HEK293T (cell line): ENCODE data around the gene TASOR2.

ENCODE experiments used
- CTCF ChIA-PET: fragments of 350-600 bp; formaldehyde crosslinking; extraction: SDS; loops from one replicate; lab custom pipeline; 2021; ENCODE audit warnings: antibody characterized with exemption, inconsistent platforms; lab: Yijun Ruan, JAX
- POLR2A ChIA-PET: fragments of 350-600 bp; formaldehyde crosslinking; extraction: SDS; loops from one replicate; lab custom pipeline; 2020; ENCODE audit warnings: antibody characterized with exemption, inconsistent platforms; lab: Yijun Ruan, JAX
- DNase-seq: peaks from one replicate; pipeline ENCODE4 v3.0.0; 2012; ENCODE audit warnings: mixed read lengths; ENCODE audit errors: extremely low spot score
- ARNT ChIP-seq: fragments of 450-650 bp; IDR thresholded peaks from 2 replicates; pipeline ENCODE4 v1.6.1; 2017; ENCODE audit warnings: mild to moderate bottlenecking
- BHLHE40 ChIP-seq: fragments of 450-650 bp; IDR thresholded peaks from 2 replicates; pipeline ENCODE4 v1.6.1; 2016; ENCODE audit warnings: mild to moderate bottlenecking, moderate library complexity, borderline replicate concordance
- CTBP1 ChIP-seq: fragments of 450-650 bp; IDR thresholded peaks from 2 replicates; pipeline ENCODE4 v1.6.1; 2016; ENCODE audit warnings: borderline replicate concordance
- ELF4 ChIP-seq: fragments of 450-650 bp; IDR thresholded peaks from 2 replicates; pipeline ENCODE4 v1.6.1; 2017; ENCODE audit warnings: antibody characterized with exemption
- FOXA1 ChIP-seq: fragments of 450-650 bp; IDR thresholded peaks from 2 replicates; pipeline ENCODE4 v1.6.1; 2016; ENCODE audit warnings: mild to moderate bottlenecking
- FOXK2 ChIP-seq: fragments of 450-650 bp; IDR thresholded peaks from 2 replicates; pipeline ENCODE4 v1.6.1; 2016; ENCODE audit warnings: mild to moderate bottlenecking
- FOXM1 ChIP-seq: fragments of 450-650 bp; IDR thresholded peaks from 2 replicates; pipeline ENCODE4 v1.6.1; 2017; ENCODE audit warnings: mild to moderate bottlenecking, borderline replicate concordance
- HDGF ChIP-seq: fragments of 450-650 bp; IDR thresholded peaks from 2 replicates; pipeline ENCODE4 v1.6.1; 2017; ENCODE audit warnings: antibody characterized with exemption, borderline replicate concordance
- L3MBTL2 ChIP-seq: fragments of 450-650 bp; conservative IDR thresholded peaks from 2 replicates; pipeline ENCODE4 v1.6.1; 2016; ENCODE audit warnings: mild to moderate bottlenecking
- LEF1 ChIP-seq: fragments of 450-650 bp; IDR thresholded peaks from 2 replicates; pipeline ENCODE4 v1.6.1; 2017; ENCODE audit warnings: mild to moderate bottlenecking, borderline replicate concordance
- NFRKB ChIP-seq: fragments of 450-650 bp; IDR thresholded peaks from 2 replicates; pipeline ENCODE4 v1.6.1; 2016; ENCODE audit warnings: mild to moderate bottlenecking, moderate library complexity
- SP1 ChIP-seq: fragments of 450-650 bp; IDR thresholded peaks from 2 replicates; pipeline ENCODE4 v1.6.1; 2017
- SUZ12 ChIP-seq: fragments of 450-650 bp; IDR thresholded peaks from 2 replicates; pipeline ENCODE4 v1.6.1; 2016; ENCODE audit warnings: mild to moderate bottlenecking
- TARDBP ChIP-seq: fragments of 450-650 bp; IDR thresholded peaks from 2 replicates; pipeline ENCODE4 v1.6.1; 2016
- ZNF384 ChIP-seq: fragments of 450-650 bp; IDR thresholded peaks from 2 replicates; pipeline ENCODE4 v1.6.1; 2016
- TF ChIP-seq, protein P1 (sequence below): fragments of 450-650 bp; IDR thresholded peaks from 2 replicates; pipeline ENCODE4 v1.6.1; 2016

Gene TASOR2

DNA sequence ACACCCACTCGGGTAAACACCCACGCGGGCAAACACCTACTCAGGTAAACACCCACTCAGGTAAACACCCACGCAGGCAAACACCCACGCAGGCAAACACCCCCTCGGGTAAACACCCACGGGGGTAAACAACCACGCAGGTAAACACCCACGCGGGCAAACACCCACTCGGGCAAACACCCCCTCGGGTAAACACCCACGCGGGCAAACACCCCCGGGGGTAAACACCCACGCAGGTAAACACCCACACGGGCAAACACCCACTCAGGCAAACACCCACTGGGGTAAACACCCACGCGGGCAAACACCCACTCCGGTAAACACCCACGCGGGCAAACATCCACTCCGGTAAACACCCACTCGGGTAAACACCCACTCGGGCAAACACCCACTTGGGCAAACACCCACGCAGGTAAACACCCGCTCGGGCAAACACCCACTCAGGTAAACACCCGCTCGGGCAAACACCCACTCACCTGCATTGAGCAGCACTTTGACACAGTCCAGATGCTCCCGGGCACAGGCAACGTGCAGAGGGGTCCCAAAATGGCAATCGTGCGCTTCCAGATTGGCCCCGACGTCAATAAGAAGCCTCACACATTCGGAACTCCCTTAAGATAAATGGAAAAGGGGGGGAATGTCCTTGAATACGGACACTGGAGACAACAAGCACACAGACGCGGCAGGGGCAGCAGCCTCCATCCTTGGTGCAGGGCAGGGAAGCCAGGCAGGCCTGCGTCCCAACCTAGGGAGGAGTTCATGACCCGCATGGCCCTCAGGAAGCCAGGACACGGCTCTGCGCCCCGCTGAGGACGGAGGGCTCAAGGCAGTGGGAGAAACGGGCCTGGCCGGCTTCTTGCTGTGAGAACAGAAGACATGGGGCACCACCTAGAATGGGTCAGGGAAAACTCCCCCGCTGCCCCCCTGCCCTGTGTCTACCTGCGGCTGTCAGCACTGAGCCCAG is 35.9 kb upstream of the TASOR2 start:
- POLR2A ChIA-PET = no interaction called here

DNA sequence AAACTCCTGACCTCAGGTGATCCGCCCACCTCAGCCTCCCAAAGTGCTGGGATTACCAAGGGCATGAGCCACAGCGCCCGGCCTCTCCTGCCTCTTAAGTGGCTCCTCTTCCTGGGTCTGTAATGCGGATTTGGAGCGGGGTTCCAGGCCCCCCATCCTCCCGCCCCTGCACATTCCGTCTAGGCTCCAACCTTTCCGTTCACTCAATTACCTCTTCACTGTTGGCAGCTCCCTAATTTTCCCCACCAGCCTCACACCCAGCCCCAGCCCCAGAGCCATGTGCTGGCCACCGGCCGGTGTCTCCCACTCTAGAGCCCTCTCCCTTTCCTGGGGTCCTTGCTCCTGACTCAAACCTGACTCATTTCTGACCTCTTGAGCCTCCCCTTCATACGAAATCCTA is 34.9 kb upstream of the TASOR2 start:
- no peak for DNase-seq

More for the DNA sequence above, 35.9 kb upstream of the TASOR2 start:
- TF ChIP-seq L3MBTL2 (no peak), FOXM1 (no peak), BHLHE40 (no peak), TARDBP (no peak), SP1 (no peak), FOXK2 (no peak), ZNF384 (no peak), CTBP1 (no peak), FOXA1 (no peak), ELF4 (no peak), SUZ12 (no peak), LEF1 (no peak), HDGF (no peak), ARNT (no peak)
- TF ChIP-seq, protein P1, sequence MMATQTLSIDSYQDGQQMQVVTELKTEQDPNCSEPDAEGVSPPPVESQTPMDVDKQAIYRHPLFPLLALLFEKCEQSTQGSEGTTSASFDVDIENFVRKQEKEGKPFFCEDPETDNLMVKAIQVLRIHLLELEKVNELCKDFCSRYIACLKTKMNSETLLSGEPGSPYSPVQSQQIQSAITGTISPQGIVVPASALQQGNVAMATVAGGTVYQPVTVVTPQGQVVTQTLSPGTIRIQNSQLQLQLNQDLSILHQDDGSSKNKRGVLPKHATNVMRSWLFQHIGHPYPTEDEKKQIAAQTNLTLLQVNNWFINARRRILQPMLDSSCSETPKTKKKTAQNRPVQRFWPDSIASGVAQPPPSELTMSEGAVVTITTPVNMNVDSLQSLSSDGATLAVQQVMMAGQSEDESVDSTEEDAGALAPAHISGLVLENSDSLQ = no peak
- no peak for DNase-seq
- CTCF ChIA-PET = no interaction called here

DNA sequence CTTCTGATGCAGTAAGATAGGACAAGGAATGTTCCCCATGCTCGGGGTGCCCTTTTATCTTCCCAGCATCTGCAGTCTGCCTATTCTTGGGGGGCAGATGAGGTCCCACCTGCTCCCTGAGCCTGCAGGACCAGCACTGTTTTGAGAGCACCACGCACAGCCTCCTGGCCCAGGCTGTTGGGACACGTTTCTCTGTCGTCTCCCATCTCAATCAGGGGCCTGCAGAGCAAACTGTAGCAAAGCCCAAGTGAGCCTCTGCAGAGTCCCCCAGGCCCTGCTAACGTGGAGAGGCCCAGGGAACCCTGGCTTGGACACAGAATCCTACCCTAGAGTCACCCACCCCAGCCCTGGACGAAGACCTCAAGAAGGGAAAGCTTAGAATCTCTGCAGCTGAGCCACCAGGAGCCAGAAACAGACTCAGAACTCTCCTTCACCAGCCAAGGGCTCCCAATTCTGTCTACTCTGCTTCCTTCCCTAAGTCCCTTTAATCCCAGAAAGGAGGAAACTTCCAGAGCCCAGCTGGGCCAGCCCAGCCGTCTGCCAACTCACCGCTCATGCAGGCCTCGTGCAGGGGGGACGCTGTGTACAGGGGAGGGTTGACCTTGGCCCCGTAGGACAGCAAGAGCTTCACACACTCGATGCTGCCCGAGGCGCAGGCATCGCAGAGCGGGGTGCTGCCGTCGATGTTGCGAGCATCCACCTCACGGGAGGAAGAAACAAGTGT is 33.8 kb upstream of the TASOR2 start:
- no peak for DNase-seq
- POLR2A ChIA-PET = interaction anchor here (1.2 kb wide), 1 partner anchor 13 kb away, joined by 3 read pairs; no protein-coding TSS in a partner anchor
- CTCF ChIA-PET = no interaction called here

More for the DNA sequence above, 34.9 kb upstream of the TASOR2 start:
- ChIA-PET POLR2A (no interaction called here), CTCF (no interaction called here)
- TF ChIP-seq LEF1 (no peak), SP1 (no peak), NFRKB (no peak), BHLHE40 (no peak)

DNA sequence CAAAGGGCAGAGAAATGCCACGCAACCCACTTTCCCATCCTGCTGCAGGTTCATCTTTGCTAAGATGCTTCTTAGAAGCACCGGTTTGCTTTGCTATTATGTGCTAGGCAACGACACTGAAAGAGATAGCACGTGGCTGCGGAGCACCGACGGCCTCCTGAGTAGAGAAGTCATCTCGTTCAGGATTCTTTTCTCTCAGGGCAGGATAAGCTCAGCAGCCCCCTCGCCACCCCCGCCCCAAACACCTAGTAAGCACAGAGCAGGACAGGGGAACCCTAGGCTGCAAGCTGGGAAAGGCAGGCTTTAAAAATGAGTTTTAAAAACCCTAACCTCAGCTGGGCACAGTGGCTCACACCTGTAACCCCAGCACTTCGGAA is 33.3 kb upstream of the TASOR2 start:
- no peak for DNase-seq
- CTCF ChIA-PET = no interaction called here
- TF ChIP-seq L3MBTL2 (no peak), NFRKB (no peak), ELF4 (no peak), ZNF384 (no peak)
- POLR2A ChIA-PET = interaction anchor here (1.2 kb wide), 1 partner anchor 12 kb away, joined by 3 read pairs; no protein-coding TSS in a partner anchor

More for the DNA sequence above, 33.8 kb upstream of the TASOR2 start:
- no peak for TF ChIP-seq FOXM1

DNA sequence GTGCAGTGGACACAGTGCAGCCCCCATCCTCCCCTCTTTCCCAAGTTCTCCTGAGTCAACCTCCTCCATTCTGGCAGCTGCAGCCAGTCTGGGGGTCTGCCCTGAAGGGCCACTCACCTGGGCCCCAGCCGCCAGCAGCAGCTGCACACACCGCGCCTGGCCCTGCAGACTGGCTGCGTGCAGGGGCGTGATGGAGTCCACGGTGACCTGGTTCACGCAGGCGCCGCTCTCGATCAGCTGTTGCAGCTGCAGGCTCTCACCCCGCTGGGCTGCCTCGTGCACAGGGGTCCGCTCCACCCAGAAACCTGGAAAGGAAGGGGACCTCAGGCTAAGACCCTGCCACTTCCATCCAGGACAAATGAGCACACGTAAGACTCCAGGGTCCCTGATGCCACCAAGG is 31.9 kb upstream of the TASOR2 start:
- ChIA-PET POLR2A (no interaction called here), CTCF (no interaction called here)
- no peak for DNase-seq
- TF ChIP-seq L3MBTL2 = no peak
- no peak for TF ChIP-seq SUZ12
- TF ChIP-seq LEF1 = no peak

DNA sequence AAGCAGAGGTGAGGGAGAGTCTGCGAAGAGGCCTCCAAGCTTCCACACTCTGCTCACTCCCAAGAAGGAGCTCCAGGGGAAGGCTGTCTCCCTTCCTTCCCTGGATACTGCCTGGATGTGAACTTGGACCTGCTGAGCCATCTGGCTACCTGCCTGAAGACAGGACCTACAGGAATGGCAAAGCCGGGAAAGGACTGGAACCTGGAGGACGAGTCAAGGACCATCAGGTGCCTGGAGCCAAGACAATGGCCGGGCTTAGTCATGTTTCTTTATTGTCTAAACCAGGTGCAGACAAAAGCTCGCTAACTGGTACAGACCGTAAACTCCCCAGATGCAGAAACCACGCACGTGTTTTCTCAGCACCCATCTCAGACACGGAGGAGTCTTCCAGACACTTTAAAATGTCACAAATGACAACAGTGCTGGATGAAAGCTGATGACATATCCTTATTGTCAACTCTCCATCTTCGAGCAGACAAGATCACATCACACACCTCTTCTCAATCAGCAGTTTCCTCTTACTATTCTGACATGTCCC is 30.4 kb upstream of the TASOR2 start:
- no peak for DNase-seq
- CTCF ChIA-PET = interaction anchor here (1.2 kb wide), 1 partner anchor 10 kb away, joined by 3 read pairs; no protein-coding TSS in a partner anchor
- POLR2A ChIA-PET = no interaction called here
- no peak for TF ChIP-seq ZNF384
- TF ChIP-seq FOXM1 = no peak

DNA sequence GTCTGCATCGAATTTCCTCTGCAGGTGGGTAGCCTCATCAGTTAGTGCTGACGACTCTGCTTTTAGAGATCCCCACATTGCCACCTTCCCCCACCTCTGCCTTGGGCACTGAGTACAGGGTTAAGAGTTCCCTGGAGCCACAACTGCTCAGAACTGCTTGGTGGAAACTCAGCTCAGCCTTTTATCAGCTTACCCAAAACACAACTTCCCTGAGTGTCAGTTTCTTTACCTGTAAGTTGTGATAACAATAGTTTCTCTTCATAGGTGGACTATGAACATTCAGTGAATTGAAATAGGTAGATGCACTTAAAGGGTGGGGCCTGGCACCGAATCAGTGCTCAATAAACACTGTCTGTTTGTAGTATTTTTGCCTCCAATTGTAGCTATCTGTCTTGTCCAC is 29.5 kb upstream of the TASOR2 start:
- ChIA-PET CTCF (interaction anchor here (0.6 kb wide), 1 partner anchor 107 kb away, joined by 3 read pairs; no protein-coding TSS in a partner anchor), POLR2A (no interaction called here)
- TF ChIP-seq ZNF384 (no peak), LEF1 (no peak), L3MBTL2 (no peak), ARNT (no peak), FOXM1 (no peak), CTBP1 (no peak), HDGF (no peak), FOXK2 (no peak), ELF4 (no peak), NFRKB (no peak), BHLHE40 (no peak), SP1 (no peak), SUZ12 (no peak), FOXA1 (no peak)
- TF ChIP-seq, protein P1 = no peak
- no peak for DNase-seq
